ENCODE measurements around the gene HERC2. TPM values are rescaled to one million over a fixed set of nuclear protein-coding genes. Genes with fewer than 3 reads are reported as not detected.

Gene HERC2
- total RNA-seq, 2 donors from 2014 or later: 105 to 112 TPM

GRCh38 chr15:28107111-28107903 lies 214.7 kb downstream of the HERC2 start:
- peak overlapping the region; percentile 79 for H3K4me3 ChIP-seq (ENCODE audit: low read length)
- H3K9me3 ChIP-seq (ENCODE audit: control insufficient read depth, low read length): no peaks in the 10 kb centered on the region
- Mint-ChIP-seq H3K36me3 (ENCODE audit: low read depth) (peaks cover 14% of the 10 kb centered on the region), H3K4me3 (peak overlapping the region; percentile 66), H3K9me3 (no peaks in the 10 kb centered on the region), H3K27ac (no peak overlapping the region), H3K27me3 (ENCODE audit: insufficient read depth) (peaks cover 47% of the 10 kb centered on the region), H3K4me1 (peaks cover 2% of the 10 kb centered on the region)
- TF ChIP-seq CTCF (conservative IDR thresholded peaks at IDR 0.05): no peak
- H3K27ac ChIP-seq (ENCODE audit: low read depth, low read length): no peak overlapping the region
- 14 to 17% methylated on average over 24 to 63 of the region's 63 CpGs for WGBS, 2 experiments (ENCODE audit: insufficient coverage in 1 of 2, insufficient read length in 1 of 2)
- H3K27me3 ChIP-seq (ENCODE audit: control insufficient read depth, insufficient read depth, low read length, poor library complexity, severe bottlenecking): peaks cover 49% of the 10 kb centered on the region
- H3K4me1 ChIP-seq (ENCODE audit: control insufficient read depth, insufficient read depth, low read length): no peaks in the 10 kb centered on the region
- peaks cover 25% of the 10 kb centered on the region for H3K36me3 ChIP-seq (ENCODE audit: control insufficient read depth, insufficient read depth, low read length)
- H3K9ac ChIP-seq (ENCODE audit: extremely low read depth, low read length, poor library complexity, severe bottlenecking): no peak overlapping the region
- peak; percentile 81 for DNase-seq

GRCh38 chr15:28106294-28107110 lies 215.5 kb downstream of the HERC2 start:
- H3K36me3 ChIP-seq (ENCODE audit: control insufficient read depth, insufficient read depth, low read length): peaks cover 17% of the 10 kb centered on the region
- H3K27me3 Mint-ChIP-seq (ENCODE audit: insufficient read depth): peaks cover 55% of the 10 kb centered on the region
- peak overlapping the region; percentile 79 for H3K4me3 ChIP-seq (ENCODE audit: low read length)
- peak overlapping the region; percentile 66 for H3K4me3 Mint-ChIP-seq
- TF ChIP-seq CTCF (conservative IDR thresholded peaks at IDR 0.05): no peak
- peak; percentile 65 for DNase-seq
- H3K27ac ChIP-seq (ENCODE audit: low read depth, low read length): no peak overlapping the region
- H3K4me1 ChIP-seq (ENCODE audit: control insufficient read depth, insufficient read depth, low read length): no peaks in the 10 kb centered on the region
- H3K27ac Mint-ChIP-seq: no peak overlapping the region
- 9 to 17% methylated on average over 28 to 78 of the region's 81 CpGs for WGBS, 2 experiments (ENCODE audit: insufficient coverage in 1 of 2, insufficient read length in 1 of 2)
- H3K4me1 Mint-ChIP-seq: peaks cover 2% of the 10 kb centered on the region
- peaks cover 56% of the 10 kb centered on the region for H3K27me3 ChIP-seq (ENCODE audit: control insufficient read depth, insufficient read depth, low read length, poor library complexity, severe bottlenecking)
- H3K9me3 Mint-ChIP-seq: no peaks in the 10 kb centered on the region
- H3K36me3 Mint-ChIP-seq (ENCODE audit: low read depth): peaks cover 6% of the 10 kb centered on the region
- no peak overlapping the region for H3K9ac ChIP-seq (ENCODE audit: extremely low read depth, low read length, poor library complexity, severe bottlenecking)
- H3K9me3 ChIP-seq (ENCODE audit: control insufficient read depth, low read length): no peaks in the 10 kb centered on the region

- peaks cover 2% of the 10 kb centered on the region for H3K4me1 Mint-ChIP-seq
- H3K4me3 Mint-ChIP-seq: peak overlapping the region; percentile 22
- H3K9me3 ChIP-seq (ENCODE audit: control insufficient read depth, low read length): no peaks in the 10 kb centered on the region
- peaks cover 10% of the 10 kb centered on the region for H3K36me3 ChIP-seq (ENCODE audit: control insufficient read depth, insufficient read depth, low read length)
- H3K4me1 ChIP-seq (ENCODE audit: control insufficient read depth, insufficient read depth, low read length): no peaks in the 10 kb centered on the region
- peak; percentile 26 for DNase-seq
- H3K27ac Mint-ChIP-seq: no peak overlapping the region
- no peak overlapping the region for H3K4me3 ChIP-seq (ENCODE audit: low read length)
- 94% methylated on average over 5 of the region's 5 CpGs; no CpG with 5 or more reads in 1 of the 2 experiments for WGBS, 2 experiments (ENCODE audit: insufficient coverage in 1 of 2, insufficient read length in 1 of 2)
- no peak overlapping the region for H3K9ac ChIP-seq (ENCODE audit: extremely low read depth, low read length, poor library complexity, severe bottlenecking)
- no peak overlapping the region for H3K27ac ChIP-seq (ENCODE audit: low read depth, low read length)
- H3K27me3 Mint-ChIP-seq (ENCODE audit: insufficient read depth): peaks cover 62% of the 10 kb centered on the region
- no peaks in the 10 kb centered on the region for H3K9me3 Mint-ChIP-seq
- peaks cover 3% of the 10 kb centered on the region for H3K36me3 Mint-ChIP-seq (ENCODE audit: low read depth)
- H3K27me3 ChIP-seq (ENCODE audit: control insufficient read depth, insufficient read depth, low read length, poor library complexity, severe bottlenecking): peaks cover 63% of the 10 kb centered on the region
- TF ChIP-seq CTCF (conservative IDR thresholded peaks at IDR 0.05): no peak
Observed at GRCh38 chr15:28105793-28106192, 216.2 kb downstream of the HERC2 start.
